NCI-H2029 (cell line): Measurements from ENCODE around the gene PLEKHG4.

ENCODE experiments used
- DNase-seq: peaks from one replicate; lab custom pipeline; 2025; lab: John Stamatoyannopoulos, UW

Gene PLEKHG4

GRCh38 chr16:67260426-67261063 lies 18.8 kb upstream of the PLEKHG4 start:
- DNase-seq = no peak

DNA sequence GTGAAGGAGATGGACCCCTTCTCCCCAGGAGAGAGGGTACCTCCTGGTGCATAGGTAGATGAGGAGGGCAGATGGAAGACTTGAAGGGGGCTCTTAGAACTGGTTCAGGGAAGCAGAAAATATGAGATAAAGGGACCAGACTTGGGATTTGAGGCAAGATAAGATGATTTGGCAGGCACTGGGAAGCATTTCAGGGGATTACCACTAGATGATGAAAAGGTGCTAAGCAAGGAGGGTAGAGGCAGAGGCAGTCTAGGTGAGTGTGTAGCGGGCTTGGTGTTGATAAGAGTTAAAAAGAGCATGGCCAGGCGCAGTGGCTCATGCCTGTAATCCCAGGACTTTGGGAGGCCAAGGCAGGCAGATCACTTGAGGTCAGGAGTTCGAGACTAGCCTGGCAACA lies 16.1 kb upstream of the PLEKHG4 start:
- no peak for DNase-seq

DNA sequence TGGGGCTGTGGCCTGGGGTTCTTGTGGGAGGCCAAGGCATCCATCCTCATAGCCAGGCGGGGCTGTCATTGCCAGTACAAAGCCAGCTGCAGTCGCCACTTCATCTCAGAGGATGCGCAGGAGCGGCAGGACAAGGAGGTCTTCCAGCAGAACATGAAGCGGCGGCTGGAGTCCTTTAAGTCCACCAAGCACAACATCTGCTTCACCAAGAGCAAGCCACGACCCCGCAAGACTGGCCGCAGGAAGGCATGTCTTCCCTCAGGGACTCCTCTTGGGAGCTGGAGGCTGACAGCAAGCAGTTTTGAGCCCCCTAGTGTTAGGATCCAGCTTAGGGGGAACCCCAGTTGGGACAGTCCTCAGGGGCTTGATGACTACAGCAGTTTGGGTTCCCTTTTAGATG lies 15.1 kb upstream of the PLEKHG4 start:
- no peak for DNase-seq

- no peak for DNase-seq
Measured at GRCh38 chr16:67264866-67265265, 14.5 kb upstream of the PLEKHG4 start.

GRCh38 chr16:67265834-67266233 lies 13.5 kb upstream of the PLEKHG4 start:
- no peak for DNase-seq

GRCh38 chr16:67268136-67268579 lies 11.2 kb upstream of the PLEKHG4 start:
- DNase-seq = no peak

GRCh38 chr16:67269766-67270165 lies 9.6 kb upstream of the PLEKHG4 start:
- DNase-seq = no peak

DNA sequence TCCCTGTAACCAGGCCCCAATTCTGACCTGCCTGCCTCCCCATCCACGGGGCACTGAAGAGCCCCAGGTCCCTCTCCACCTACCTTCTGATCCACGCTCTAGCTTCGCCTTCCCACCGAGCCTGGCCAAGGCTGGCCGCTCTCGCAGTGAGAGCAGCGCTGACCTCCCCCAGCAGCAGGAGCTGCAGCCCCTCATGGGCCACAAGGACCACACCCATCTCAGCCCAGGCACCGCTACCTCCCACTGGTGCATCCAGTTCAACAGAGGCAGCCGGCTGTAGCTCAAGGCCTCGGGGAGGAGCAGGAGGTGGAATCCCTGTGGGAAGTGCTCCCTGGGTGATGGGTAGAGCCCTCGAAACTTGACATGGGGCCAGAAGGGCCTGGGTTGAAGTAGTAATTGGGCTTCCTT lies 8.4 kb upstream of the PLEKHG4 start:
- no peak for DNase-seq

- no peak for DNase-seq
Measured at GRCh38 chr16:67271446-67271845, 7.9 kb upstream of the PLEKHG4 start.

GRCh38 chr16:67275321-67275720 lies 4.0 kb upstream of the PLEKHG4 start:
- no peak for DNase-seq

DNA sequence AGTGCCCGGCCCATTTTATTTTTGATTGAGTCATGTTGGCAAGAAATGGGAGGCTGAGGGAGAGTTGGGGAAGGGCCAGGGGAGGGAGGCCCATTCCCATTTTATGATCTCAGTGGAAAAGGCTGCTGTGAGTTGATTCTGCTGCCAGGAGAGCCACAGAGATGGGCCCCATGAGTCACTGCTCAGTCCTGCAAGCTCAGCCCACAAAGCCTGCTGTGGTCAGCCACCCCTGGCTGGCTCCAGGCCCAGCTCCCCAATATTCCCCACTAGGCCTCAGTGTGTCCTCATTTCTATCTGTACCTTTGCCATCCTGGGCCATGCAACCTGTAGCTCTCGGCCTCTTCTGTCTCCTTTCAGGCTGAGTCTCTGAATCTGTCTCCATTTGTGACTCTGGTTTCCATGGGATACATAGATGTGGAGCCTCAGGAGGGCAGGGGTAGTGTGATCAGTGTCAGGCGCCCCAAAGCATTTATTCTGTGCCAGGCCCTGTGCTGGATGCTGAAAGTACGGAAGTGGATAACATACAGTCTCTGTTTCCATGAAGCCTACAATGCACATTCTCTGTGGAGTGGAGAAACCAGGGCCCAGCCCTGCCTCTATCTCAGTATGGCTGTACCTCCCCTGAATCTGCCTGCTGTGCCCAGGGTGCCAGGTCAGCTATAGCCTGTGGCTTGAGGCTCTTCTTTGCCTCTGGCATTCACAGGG lies 1.9 kb upstream of the PLEKHG4 start:
- DNase-seq = no peak

DNA sequence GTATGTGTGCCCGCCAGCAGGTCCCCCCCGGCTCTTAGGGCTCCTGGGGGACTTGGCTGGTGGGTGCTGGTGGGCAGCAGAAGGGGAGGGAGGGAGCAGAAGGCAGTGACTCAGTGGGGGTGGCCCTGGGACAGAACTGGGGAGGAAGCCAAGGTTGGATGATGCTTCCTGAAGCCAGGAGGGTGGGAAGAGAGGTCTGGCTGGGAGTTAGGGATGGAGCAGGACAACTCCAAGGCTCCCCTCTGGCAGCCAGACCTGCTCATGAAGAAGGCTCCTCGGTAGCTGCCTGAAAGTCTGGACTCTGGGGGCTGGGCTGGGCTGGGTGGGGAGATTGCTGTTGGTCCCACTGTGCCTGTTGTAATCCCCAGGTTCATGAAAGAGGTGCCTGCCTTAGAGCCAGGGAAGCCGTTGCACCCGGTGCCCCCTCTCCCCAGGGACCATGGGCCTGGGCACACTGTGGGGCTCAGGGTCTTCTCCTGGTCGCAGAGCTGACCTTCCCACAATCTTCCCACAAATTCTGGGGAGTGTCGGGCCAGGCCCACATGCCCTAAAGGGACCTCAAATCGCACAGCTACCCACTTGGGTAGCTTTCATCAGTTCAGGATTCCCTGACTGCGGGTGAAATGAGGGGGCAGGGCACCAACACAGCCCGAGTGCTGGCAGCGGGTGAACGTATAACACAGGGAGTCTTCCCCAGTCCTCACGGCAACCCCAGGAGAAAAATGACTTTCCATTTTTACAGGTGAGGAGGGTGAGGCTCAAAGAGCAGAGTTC lies 1.1 kb upstream of the PLEKHG4 start:
- DNase-seq = no peak

DNA sequence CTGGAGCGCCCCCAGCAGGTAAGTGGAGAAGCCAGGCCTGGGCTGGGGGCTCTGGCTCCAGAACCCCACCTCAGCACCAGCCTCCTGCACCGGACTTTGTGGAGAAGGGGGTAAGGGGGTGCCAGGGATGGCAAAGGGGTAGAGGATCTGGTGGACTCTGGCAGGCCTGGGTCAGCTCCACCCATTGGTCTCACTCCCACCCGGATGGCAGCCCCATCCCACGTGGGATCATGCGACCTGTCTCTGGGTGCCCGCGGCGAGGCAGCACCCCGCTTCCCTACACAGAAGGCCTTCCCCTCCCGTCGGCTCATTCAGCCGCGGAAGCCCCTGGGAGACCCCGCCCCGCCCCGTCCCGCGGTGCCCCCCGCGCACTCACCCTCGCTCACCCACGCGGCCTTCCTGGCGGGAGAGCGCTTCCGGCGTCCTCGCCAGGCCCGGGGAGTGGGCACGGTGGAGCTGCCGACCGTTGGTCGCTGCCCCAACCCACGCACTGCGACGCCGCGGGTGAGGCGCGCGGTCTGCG lies 498 bp upstream of the PLEKHG4 start:
- no peak for DNase-seq

DNA sequence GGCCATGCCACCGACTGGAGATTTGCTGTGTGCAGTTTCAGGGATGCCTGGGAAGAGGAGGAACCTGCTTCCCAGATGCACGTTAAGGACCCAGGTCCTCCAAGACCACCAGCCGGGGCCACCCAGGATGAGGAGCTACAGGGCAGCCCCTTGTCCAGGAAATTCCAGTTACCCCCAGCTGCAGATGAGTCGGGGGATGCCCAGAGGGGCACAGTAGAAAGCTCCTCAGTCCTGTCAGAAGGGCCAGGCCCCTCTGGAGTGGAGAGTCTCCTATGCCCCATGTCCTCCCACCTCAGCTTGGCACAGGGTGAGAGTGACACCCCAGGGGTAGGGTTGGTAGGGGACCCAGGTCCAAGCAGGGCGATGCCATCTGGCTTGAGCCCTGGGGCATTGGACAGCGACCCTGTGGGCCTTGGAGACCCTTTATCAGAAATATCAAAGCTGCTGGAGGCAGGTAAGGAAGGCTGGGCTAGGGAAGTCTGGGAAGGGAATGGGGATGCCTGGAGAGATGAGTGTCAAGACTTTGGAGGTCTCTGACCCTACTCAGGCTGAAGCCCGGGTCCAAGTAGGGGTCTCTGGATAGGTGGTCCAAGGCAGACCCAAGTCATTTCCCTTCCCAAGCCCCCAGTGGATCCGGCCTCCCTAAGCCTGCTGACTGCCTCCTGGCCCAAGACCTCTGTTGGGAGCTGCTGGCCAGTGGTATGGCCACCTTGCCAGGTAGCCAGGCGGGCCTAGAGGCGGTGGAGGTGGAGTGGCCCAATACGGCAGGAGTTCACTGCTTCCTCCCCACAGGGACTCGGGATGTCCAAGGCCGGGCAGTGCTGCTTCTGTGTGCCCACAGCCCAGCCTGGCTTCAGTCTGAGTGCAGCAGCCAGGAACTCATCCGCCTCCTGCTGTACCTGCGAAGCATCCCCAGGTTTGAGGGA lies 1.0 kb downstream of the PLEKHG4 start:
- DNase-seq = no peak

GRCh38 chr16:67281536-67282446 lies 2.5 kb downstream of the PLEKHG4 start:
- DNase-seq = no peak

DNA sequence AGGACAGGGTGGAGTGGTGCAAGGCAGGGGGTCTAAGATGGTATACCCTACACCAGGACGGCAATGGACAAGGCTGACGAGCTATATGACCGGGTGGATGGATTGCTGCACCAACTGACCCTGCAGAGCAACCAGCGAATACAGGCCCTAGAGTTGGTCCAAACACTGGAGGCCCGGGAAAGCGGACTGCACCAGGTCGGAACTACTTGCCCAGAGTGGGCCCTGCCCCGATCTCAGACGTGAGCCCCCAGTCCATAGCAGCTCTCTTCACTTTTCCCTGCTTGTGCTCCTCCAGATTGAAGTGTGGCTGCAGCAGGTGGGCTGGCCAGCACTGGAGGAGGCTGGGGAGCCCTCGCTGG lies 3.1 kb downstream of the PLEKHG4 start:
- no peak for DNase-seq

DNA sequence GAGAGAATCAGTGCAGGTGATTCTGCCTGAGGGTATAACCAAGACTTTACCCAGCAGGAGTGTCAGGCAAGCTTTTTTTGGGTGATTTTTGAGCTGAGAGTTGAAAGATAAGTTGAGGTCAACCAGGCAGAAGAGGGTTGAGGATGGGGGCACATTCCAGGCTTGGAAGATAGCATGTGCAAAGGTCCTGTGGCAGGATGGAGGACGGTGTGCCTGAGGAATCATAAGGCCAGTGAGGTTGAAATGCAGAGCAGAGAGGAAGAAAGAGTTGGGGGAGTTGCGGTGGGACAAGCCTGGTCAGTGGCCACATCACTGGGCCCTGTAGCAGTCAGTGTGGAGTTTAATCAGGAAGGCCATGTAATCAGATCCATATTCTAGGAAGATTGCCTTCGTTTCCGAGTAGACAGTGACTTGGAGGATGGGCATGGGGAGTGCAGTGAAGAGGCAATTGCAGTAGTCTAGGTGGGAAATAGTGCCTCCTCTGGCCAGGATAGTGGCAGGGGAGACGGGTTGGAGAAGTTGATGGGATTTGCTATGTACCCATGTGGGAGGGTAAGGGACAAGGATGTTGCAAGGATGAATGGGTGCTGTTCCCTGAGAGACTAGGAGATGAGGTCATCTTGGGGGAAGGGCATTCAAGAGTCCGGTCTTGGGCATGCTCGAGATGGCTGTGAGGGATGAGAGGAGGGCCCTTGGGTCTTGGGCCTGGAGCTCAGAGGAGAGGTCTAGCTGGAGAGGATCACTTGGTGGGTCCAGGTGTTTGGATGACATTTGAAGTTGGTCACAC lies 3.9 kb downstream of the PLEKHG4 start:
- DNase-seq = no peak

DNA sequence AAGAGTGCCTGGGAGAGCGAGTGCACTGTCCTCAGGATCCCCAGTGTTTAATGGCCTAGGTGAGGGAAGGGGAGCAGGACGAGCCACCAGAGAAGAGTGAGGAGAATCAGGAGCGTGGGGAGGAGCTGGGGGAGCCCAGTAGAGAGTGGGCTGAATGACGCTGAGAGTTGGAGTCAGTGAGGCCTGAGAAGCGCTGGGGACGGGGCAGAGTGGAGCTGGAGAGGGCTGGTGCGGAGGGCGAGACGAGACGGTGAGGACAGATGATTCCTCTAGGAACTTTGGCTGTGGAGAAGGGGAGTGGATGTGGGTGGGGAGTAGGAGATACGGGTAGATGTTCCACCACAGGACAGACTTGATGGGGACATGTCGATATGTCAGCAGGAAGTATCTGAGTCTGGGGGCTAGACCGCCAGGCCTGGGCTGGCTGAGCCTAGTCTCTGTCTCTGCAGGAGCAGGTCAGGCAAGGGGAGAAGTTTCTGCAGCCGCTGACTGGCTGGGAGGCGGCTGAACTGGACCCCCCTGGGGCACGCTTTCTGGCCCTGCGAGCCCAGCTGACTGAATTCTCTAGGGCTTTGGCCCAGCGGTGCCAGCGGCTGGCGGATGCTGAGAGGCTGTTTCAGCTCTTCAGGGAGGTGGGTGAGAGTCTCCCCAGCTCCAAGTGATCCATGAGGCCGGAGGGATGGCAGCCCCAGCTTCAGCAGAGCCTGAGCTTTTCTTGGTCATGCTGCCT lies 4.7 kb downstream of the PLEKHG4 start:
- DNase-seq = no peak
